ENCODE measurements around the gene ZBED4. TPM values are rescaled to one million over a fixed set of nuclear protein-coding genes. Genes with fewer than 3 reads are reported as not detected.

The ZBED4 gene
- total RNA-seq, 1 experiment from 2014 or later, result 23.0 TPM

- Histone ChIP-seq H3K4ac (ENCODE audit: low read depth, low read length) (no peak overlapping the region), H3K18ac (ENCODE audit: insufficient read length, low read depth, low read length) (no peak overlapping the region), H2BK20ac (ENCODE audit: low read depth, low read length, poor library complexity, severe bottlenecking) (no peak overlapping the region), H3K56ac (ENCODE audit: insufficient read length, low read depth, low read length) (no peak overlapping the region), H3T11ph (ENCODE audit: low read length) (no peak overlapping the region), H3K79me1 (ENCODE audit: insufficient read depth, low read depth, low read length, poor library complexity, severe bottlenecking) (no peaks in the 10 kb centered on the region), H4K91ac (ENCODE audit: insufficient read length, low read depth, low read length) (no peak overlapping the region), H4K8ac (replicated peaks; ENCODE audit: insufficient read length, low read depth, low read length) (no peak overlapping the region), H3K9ac (ENCODE audit: extremely low read depth, insufficient read length, low read length) (no peak overlapping the region), H3K4me1 (ENCODE audit: insufficient read depth, low read length) (no peaks in the 10 kb centered on the region), H2BK12ac (ENCODE audit: insufficient read length, low read depth, low read length) (no peak overlapping the region), H2BK15ac (ENCODE audit: low read depth, low read length) (no peak overlapping the region), H4K5ac (ENCODE audit: insufficient read length, low read depth, low read length) (no peak overlapping the region), H2BK120ac (ENCODE audit: low read depth, low read length, poor library complexity, severe bottlenecking) (no peak overlapping the region), H2AK5ac (ENCODE audit: insufficient read length, low read length) (no peak overlapping the region), H4K20me1 (ENCODE audit: control insufficient read depth, insufficient read depth, insufficient read length) (no peaks in the 10 kb centered on the region), H3K14ac (ENCODE audit: insufficient read depth, low read length) (no peak overlapping the region), H2AFZ (ENCODE audit: low read length) (no peak overlapping the region), H3K27me3 (ENCODE audit: insufficient read depth, low read length) (no peaks in the 10 kb centered on the region), H3K9me3 (ENCODE audit: control insufficient read depth, low read depth, low read length) (no peaks in the 10 kb centered on the region), H3K27ac (ENCODE audit: insufficient read length, low read depth, low read length) (no peak overlapping the region), H3K4me2 (ENCODE audit: insufficient read depth, insufficient read length, low read length) (no peak overlapping the region), H2BK5ac (ENCODE audit: insufficient read length, low read length) (no peak overlapping the region), H3K23me2 (ENCODE audit: insufficient read length, low read depth, low read length, poor library complexity, severe bottlenecking) (no peaks in the 10 kb centered on the region), H3K23ac (ENCODE audit: insufficient read length, low read depth, low read length) (no peak overlapping the region), H3K79me2 (ENCODE audit: insufficient read depth, low read length) (no peaks in the 10 kb centered on the region)
- no peak for DNase-seq
- TF ChIP-seq CTCF (conservative IDR thresholded peaks at IDR 0.05), result no peak
- H3K4me3 Mint-ChIP-seq, result no peak overlapping the region
- no peak overlapping the region; a peak in 1 of 7 replicates for H3K27ac Mint-ChIP-seq
- peaks cover 9 to 22% of the 10 kb centered on the region in 2 experiments for H3K9me3 Mint-ChIP-seq
- peaks cover 30 to 53% (median 47%) of the 10 kb centered on the region in 3 experiments for H3K36me3 Mint-ChIP-seq (ENCODE audit: insufficient read depth in 1 of 3, low read depth in 3 of 3)
- no CpG with 5 or more reads among the region's 5 CpGs for WGBS (ENCODE audit: extremely low coverage, insufficient read length, low lambda C conversion rate)
- no peaks in the 10 kb centered on the region for H3K4me1 Mint-ChIP-seq
- H3K27me3 Mint-ChIP-seq (ENCODE audit: low read depth), result no peaks in the 10 kb centered on the region
These were observed 42.6 kb downstream of the ZBED4 start for GRCh38 chr22:49896201-49896600.

Measured in H9 (cell line).